A673 (cell line): Measurements from ENCODE around the gene PDE4C. TPM values are rescaled to one million over a fixed set of nuclear protein-coding genes. Genes with fewer than 3 reads are reported as not detected.

Experiments
- BruUV-seq: library from RNA; stranded (reverse); fragments of 400-500 nt; replicated peaks from 2 replicates; lab custom pipeline; 2021; lab: Mats Ljungman, UMichigan
- CTCF ChIA-PET: fragments of 300-600 bp; sonication (Branson Sonifier 250); formaldehyde crosslinking; loops from one replicate; lab custom pipeline; 2022; ENCODE audit warnings: antibody characterized with exemption; lab: Charles Lee
- POLR2A ChIA-PET: fragments of 300-600 bp; sonication (Branson Sonifier 250); formaldehyde crosslinking; loops from one replicate; lab custom pipeline; 2022; ENCODE audit warnings: antibody characterized with exemption; ENCODE audit not compliant: low non-redundant PET; lab: Charles Lee
- DNase-seq: peaks from one replicate; pipeline ENCODE4 v3.0.0-alpha.2; 2015; ENCODE audit warnings: low spot score
- H3K27ac ChIP-seq: fragments of 200-600 bp; sonication (generic); 2 replicates; pipeline ENCODE4 v1.5.1; 2016; ENCODE audit warnings: mixed run types, low read depth, mild to moderate bottlenecking, mixed read lengths, antibody characterized with exemption, low read length; ENCODE audit not compliant: poor library complexity, severe bottlenecking
- H3K27me3 ChIP-seq: fragments of 200-600 bp; sonication (generic); replicated peaks from 2 replicates; pipeline ENCODE4 v1.6.1; 2017; ENCODE audit warnings: mixed run types, low read depth, mild to moderate bottlenecking, mixed read lengths, antibody characterized with exemption, low read length; ENCODE audit not compliant: insufficient read depth, poor library complexity
- H3K36me3 ChIP-seq: fragments of 200-600 bp; sonication (generic); 2 replicates; pipeline ENCODE4 v1.6.1; 2016; ENCODE audit warnings: mixed run types, mild to moderate bottlenecking, mixed read lengths, antibody characterized with exemption, low read length; ENCODE audit not compliant: insufficient read depth, poor library complexity, severe bottlenecking
- H3K4me1 ChIP-seq: fragments of 200-600 bp; sonication (generic); 2 replicates; pipeline ENCODE4 v1.6.1; 2017; ENCODE audit warnings: mixed run types, mild to moderate bottlenecking, mixed read lengths, antibody characterized with exemption, low read length; ENCODE audit not compliant: insufficient read depth, poor library complexity, severe bottlenecking
- H3K4me3 ChIP-seq: fragments of 200-600 bp; sonication (generic); 2 replicates; pipeline ENCODE4 v1.5.1; 2016; ENCODE audit warnings: low read depth, mixed run types, mild to moderate bottlenecking, mixed read lengths, low read length; ENCODE audit not compliant: poor library complexity, severe bottlenecking
- H3K9me3 ChIP-seq: fragments of 200-600 bp; sonication (generic); 2 replicates; pipeline ENCODE4 v1.6.1; 2016; ENCODE audit warnings: mixed run types, low read depth, mild to moderate bottlenecking, mixed read lengths, antibody characterized with exemption, low read length; ENCODE audit not compliant: poor library complexity, severe bottlenecking
- EZH2 ChIP-seq: fragments of 200-600 bp; sonication (generic); IDR thresholded peaks from 2 replicates; pipeline ENCODE4 v1.6.1; 2017; ENCODE audit warnings: borderline replicate concordance, low read depth, mild to moderate bottlenecking, mixed read lengths, antibody characterized with exemption, low read length; ENCODE audit not compliant: poor library complexity, severe bottlenecking
- intact Hi-C: fragments of 100-400 bp; cut with micrococcal nuclease; formaldehyde crosslinking; loops from one replicate; pipeline ENCODE4 v1.10.0; 2022; ENCODE audit not compliant: unreplicated experiment
- total RNA-seq: library from RNA; stranded (reverse); gene quantifications from 2 replicates; pipeline ENCODE4 v1.2.3, GENCODE V29; 2021
- TF ChIP-seq, protein P1 (sequence below): fragments of 300-800, 200-600 bp; sonication (generic); conservative IDR thresholded peaks from 2 replicates; pipeline ENCODE4 v1.5.1; 2017; ENCODE audit warnings: low read depth, mild to moderate bottlenecking, antibody characterized with exemption, low read length, moderate library complexity, mixed read lengths

Gene PDE4C
- total RNA-seq, 1 experiment from 2014 or later: not detected

DNA sequence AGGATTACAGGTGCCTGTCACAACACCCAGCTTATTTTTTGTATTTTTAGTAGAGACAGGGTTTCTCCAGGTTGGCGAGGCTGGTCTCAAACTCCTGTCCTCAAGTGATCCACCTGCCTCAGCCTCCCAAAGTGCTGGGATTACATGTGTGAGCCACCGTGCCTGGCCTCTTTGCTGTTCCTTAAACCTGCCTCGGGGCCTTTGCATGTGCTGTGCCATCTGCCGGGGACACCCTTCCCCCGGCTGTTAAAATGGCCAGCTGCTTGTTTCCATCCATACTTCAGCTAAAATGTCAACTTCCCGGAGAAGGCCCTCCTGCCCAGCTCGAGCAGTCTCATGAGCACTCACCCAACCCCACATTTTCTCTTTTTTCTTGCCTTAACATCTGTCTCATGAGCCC is 19.1 kb upstream of the PDE4C start:
- Histone ChIP-seq H3K27me3 (no peaks in the 10 kb centered on the region), H3K36me3 (no peaks in the 10 kb centered on the region), H3K4me1 (no peaks in the 10 kb centered on the region), H3K9me3 (no peaks in the 10 kb centered on the region), H3K27ac (no peak overlapping the region), H3K4me3 (no peak overlapping the region)
- intact Hi-C loops: no loop called here
- ChIA-PET POLR2A (no interaction called here), CTCF (interaction anchor here (0.6 to 0.7 kb wide), 3 partner anchors 25 to 302 kb away, joined by 3 to 8 read pairs (median 3); no protein-coding TSS in a partner anchor)
- TF ChIP-seq, protein P1, sequence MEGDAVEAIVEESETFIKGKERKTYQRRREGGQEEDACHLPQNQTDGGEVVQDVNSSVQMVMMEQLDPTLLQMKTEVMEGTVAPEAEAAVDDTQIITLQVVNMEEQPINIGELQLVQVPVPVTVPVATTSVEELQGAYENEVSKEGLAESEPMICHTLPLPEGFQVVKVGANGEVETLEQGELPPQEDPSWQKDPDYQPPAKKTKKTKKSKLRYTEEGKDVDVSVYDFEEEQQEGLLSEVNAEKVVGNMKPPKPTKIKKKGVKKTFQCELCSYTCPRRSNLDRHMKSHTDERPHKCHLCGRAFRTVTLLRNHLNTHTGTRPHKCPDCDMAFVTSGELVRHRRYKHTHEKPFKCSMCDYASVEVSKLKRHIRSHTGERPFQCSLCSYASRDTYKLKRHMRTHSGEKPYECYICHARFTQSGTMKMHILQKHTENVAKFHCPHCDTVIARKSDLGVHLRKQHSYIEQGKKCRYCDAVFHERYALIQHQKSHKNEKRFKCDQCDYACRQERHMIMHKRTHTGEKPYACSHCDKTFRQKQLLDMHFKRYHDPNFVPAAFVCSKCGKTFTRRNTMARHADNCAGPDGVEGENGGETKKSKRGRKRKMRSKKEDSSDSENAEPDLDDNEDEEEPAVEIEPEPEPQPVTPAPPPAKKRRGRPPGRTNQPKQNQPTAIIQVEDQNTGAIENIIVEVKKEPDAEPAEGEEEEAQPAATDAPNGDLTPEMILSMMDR: no peak
- TF ChIP-seq EZH2: no peak
- no TSS peak for BruUV-seq
- DNase-seq: no peak

DNA sequence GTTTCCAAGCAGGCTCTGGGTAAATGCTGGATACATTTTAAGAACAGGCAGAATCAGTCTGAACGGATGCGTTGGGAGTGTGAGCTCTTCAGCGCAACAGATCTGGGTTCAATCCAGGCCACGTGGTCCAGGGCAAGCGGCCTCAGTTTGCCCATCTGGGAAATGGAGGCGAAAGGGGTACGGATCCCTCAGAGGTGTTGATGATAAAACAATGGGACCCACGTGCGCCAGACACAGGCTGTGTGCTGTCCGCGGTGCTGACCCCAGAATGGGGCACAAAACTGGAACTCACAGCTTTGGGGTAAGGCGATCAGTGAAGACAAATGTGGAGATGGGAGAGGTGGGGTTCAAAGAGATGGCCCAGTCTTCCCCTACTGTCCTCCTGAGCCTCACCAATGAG is 13.1 kb upstream of the PDE4C start:
- Histone ChIP-seq H3K27me3 (no peaks in the 10 kb centered on the region), H3K36me3 (no peaks in the 10 kb centered on the region), H3K4me3 (no peak overlapping the region), H3K4me1 (no peaks in the 10 kb centered on the region), H3K9me3 (no peaks in the 10 kb centered on the region), H3K27ac (no peak overlapping the region)
- POLR2A ChIA-PET: no interaction called here
- CTCF ChIA-PET: no interaction called here
- no peak for DNase-seq
- no peak for TF ChIP-seq EZH2
- TF ChIP-seq, protein P1: no peak
- BruUV-seq: no TSS peak
- intact Hi-C loops: no loop called here

DNA sequence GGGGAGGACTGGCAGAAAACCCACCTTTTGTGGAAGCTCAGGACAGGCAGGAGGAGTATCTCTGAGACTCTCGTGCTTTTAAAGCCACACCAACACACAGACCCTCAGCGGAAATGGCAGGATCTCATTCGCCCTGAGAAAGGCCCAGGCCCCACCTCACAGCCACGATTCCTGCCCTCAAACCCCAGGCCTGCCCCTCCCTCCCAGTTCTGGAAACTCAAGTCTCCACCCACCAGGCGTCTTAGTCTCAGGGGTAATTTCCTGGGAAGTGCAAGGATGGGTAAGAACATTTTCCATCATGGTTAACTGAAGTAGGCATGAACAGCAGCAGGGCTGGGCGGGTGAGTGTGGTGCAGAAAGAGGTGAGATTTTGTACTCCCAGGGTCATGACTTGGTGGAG is 8.0 kb upstream of the PDE4C start:
- Histone ChIP-seq H3K27me3 (no peaks in the 10 kb centered on the region), H3K9me3 (no peaks in the 10 kb centered on the region), H3K4me1 (peaks cover 15% of the 10 kb centered on the region), H3K27ac (no peak overlapping the region), H3K4me3 (no peak overlapping the region), H3K36me3 (no peaks in the 10 kb centered on the region)
- ChIA-PET CTCF (no interaction called here), POLR2A (no interaction called here)
- no TSS peak for BruUV-seq
- TF ChIP-seq EZH2: no peak
- TF ChIP-seq, protein P1: no peak
- no peak for DNase-seq
- intact Hi-C loops: no loop called here
